HG03442 (cell line): ENCODE results near the gene GPR149.
A peak's percentile ranks its signal among the peaks of the same experiment; 100 is the strongest.

Experiments used
- ATAC-seq: cut with Tn5 transposase; IDR thresholded peaks from one replicate; pipeline ENCODE4 v1.9.1; 2021; ENCODE audit warnings: mild to moderate bottlenecking, moderate library complexity; ENCODE audit not compliant: unreplicated experiment

GPR149 gene

DNA sequence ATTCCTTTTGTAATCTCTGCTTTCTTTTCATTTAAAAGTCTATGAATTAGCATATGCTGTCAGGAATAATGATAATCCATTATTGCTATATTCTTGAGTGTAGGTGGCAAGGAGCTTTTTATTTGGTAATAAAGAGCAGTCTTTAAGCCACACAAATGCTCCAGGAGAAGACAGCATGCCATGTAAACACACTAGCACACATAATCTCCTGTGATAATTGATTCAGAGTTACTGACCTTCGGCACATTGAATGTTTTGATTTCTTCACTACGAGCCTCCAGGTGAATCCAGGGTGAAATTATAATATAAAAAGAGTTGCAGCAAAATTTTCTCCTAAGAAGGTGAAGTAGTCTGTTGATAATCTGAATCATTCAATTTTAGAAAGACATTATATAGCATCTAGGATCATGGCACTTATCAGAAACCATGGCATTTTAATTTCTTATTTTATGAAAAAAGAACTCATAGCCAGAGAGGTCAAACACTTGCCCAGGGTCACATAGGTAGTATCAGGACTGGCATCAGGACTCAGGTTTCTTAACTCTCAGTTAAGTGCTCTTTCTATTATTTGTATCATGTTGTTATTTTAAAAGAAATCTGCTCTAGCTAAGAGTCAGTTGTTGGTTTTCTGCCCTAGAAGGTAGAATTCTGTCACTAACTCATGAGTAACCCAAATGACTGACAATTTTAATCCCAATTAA lies 84.4 kb downstream of the GPR149 start:
- no peak for ATAC-seq

DNA sequence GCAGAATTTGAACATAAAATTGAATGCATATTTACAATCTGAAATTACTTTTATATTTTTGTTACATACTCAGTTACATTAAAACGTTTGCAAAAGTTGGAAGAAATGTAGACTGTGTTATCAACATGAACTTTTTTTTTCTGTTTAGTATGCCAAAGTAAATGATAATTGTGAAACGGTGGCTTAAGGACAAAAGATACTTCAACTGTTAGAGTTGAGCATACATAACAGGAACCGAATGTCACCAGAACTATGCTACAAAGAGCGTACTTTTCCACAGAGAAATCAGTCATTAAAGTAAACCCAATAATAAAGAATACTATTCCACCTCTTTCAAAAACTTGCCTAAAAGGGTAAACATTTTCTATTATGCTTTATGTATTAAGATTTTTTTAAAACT lies 91.4 kb downstream of the GPR149 start:
- no peak for ATAC-seq

DNA sequence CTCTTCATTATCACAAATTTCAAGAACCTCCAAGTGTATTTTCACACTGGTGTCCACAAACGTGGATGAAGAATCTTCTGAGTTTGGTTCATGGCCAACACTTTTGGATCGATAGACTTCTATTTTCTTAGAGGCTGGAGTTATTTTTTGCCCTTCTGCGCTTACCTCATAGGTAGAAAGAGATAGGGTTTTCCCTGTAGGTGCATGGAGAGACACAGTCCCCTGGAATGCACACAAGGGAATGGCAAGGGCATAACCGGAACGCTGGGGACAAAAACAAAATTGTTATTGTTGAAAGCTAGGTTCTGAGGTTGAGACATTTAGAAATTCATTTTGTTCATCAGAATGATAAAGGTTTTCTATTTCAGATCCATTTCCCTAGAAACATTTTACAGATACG lies 92.0 kb downstream of the GPR149 start:
- no peak for ATAC-seq

DNA sequence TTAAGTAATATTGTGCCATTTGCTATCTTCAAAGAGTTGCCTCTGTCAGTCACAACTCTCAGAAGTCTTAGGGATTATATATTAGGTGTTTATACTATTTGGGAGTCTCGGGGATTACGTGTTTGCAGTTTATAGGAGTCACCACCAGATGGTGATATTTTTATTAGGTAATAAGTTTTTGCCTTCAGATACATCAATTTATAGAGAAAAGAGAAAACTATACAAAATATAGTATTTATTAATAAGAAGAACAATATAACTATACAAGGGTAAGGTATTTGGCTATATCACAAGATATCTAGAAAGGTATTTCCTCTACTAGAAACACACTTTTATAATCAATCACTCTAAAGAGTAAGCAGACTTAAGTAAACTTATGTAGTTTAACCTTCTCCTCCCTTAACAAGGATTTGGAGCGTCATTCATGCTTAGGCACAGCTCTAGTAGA lies 95.0 kb downstream of the GPR149 start:
- no peak for ATAC-seq

DNA sequence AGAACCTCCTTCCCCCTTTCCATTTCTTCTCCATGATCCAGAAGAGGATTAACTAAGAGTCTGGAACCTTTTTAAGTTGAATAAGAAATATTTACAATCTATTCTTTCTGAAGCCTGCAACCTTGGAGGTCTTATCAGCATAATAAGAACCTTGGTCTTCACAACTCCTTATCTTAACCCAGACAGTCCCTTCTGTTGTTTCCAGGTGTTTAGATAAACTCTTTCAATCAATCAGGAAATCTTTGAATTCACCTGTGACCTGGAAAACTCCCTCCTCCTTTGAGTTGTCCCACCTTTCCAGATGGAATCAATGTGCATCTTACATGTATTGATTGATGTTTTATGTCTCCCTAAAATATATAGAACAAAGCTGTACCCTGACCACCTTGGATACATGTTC lies 102.1 kb downstream of the GPR149 start:
- ATAC-seq: no peak

DNA sequence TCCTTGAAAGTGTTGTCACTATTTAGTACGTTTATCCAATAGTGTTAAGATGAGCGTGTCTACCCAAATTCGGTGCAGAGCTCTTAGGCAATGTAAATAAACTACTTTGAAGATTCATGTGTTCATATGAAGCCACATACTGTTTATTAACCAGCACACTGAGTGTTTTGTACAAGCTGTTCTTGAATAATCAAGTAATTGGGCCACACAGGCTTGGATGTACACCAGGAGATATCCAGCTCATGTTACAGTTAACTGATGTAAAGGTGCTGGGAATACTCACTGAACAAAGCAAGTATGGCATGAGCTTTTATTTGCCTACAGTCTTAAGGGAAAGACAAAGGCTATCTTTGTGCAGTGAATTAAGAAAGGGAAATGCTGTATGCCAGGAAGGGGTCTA lies 105.1 kb downstream of the GPR149 start:
- ATAC-seq: no peak

DNA sequence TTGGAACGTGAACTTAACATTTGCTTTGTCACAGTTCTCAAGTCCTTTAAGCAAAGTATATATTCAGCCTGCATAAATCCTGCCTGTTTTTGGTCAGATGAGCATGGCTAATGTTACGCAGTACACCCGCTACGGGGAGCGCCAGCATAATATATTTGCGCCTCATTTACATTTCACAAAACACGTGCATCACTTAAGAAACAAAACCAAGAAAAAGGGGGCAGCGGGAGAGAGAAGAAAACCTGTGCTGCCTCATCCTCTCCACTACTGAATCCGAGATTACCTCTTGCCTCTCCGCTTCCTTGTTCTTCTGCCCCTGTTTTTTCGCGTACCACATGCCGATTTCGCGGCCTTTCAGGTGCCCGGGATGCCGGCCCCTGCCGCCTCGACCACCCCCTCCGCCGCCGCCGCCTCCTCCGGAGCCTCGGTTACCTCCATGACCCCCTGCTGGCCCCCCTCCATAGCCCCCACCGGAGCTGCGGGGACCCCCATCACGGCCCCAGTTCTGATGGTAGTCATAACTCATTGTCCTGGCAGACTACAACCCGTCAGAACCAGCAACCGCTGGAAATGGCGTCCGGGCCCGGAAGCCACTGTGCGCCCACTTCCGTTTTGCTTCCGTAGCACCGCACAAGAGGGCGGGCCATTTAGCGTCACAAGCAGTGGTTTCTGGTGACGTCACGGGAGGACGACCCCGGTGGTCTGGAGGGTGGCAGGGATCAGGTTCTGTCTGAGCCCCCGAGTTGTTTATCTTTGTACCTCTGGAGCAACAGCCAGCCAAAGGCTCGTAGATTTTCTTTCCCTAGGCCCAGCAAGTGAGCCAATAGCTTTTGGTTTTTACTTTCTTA lies 105.9 kb downstream of the GPR149 start, which contains the start of gene DHX36:
DHX36 (minus strand) TSS at position 597 of the 848 bp plus-strand sequence; CDS start at position 526, 71 bp downstream.
- ATAC-seq: peak; percentile 95

DNA sequence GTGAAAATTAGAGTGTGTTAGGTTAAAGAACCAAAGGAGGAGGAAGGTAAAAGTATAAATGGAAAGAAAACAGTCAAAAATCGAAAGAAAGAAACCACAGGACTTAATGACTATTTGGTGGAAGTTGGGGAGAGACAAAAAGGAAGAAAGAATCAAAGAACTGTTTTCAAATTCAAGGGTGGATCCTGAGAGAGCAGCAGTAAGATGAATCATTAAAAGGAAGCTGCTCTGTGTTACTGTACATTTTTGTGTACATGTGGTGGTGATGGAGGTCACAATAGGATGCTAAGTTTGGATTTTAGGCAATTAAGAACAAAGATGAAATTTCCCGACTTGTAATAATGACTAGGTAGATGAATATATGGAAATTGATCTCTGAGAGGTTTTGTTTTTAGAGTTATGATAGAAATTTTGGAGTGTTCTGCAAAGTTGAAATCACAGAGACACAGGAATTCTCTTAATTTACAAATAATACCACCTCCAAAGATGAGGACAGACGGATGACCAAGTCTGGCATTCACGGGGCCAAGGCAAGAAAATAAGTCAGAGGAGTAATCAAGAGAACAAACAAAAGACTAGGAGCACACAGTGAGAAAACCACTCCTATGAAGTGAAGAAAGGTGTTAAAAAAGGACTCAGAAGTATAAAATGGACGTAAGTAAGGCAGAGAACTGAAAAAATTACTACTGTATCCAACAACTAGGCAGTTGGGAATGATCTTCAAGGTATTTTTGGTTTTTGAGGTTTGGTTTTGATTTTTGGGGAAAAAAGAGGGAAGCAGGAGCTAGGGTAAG lies 112.8 kb downstream of the GPR149 start:
- ATAC-seq: no peak

DNA sequence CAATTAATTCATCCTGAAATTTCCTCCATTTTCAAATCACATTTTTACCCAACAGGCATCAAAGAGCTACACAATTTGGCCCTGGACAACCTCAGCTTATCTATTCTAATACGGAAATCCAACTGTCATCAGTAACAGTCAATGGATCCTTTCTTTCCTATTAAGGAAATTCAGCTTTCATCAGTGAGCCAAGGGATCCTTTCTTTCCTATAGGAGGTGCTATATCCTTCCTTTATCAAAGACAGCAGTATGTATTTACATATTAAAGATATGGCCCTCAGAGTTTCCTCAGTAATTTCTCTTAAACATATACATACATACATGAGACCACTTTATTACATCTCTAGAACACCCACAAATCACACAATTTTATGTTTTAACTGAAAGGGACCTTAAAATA lies 115.8 kb downstream of the GPR149 start:
- ATAC-seq: no peak

DNA sequence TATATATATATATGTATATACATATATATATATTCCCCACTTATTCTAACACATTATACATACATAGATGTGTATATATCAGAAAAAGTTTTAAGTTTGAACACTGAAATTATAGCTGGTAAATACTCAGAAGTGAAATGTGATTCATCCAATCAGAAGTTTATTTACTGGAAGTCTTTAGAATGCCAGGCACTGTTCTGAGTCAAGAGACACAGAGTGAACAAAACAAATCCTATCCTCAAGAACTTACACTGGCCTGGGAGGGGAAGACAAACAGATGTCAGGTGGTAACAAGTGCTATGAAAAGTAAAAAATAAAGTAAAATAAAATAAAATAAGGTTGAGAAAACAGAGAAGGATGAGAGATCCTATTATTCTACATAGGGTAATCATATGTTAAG lies 119.2 kb downstream of the GPR149 start:
- no peak for ATAC-seq

DNA sequence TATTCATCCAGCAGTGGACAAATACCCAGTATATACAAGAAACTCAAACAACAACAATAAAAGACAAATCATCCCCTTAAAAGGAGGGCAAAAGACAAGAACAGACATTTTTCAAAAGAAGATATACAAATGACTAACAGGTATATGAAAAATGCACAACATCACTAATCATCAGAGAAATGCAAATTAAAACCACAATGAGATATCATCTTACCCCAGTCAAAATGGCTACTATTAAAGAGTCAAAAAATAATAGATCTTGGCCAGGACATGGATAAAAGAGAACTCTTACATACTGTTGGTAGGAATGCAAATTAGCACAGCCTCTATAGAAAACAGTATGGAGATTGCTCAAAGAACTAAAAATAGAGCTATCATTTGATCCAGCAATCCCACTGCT lies 122.6 kb downstream of the GPR149 start:
- no peak for ATAC-seq

DNA sequence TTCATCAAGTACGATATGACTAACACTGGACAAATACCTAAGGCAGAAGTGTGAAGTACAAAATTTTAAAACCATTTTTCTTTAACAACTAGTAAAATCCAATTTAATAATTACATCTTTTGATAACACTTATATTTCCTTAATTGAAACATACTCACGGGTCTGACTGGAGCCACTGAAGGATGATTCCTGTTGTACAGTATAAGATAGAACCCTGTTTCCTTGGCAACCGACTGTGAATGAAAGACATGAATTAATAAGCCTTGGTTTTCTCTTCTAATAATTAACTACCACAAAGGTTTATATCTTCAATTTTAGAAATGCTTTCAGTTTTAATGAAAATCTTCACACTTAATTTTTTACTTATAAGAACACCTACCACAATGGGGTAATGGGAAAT lies 125.1 kb downstream of the GPR149 start:
- peak; percentile 41 for ATAC-seq

DNA sequence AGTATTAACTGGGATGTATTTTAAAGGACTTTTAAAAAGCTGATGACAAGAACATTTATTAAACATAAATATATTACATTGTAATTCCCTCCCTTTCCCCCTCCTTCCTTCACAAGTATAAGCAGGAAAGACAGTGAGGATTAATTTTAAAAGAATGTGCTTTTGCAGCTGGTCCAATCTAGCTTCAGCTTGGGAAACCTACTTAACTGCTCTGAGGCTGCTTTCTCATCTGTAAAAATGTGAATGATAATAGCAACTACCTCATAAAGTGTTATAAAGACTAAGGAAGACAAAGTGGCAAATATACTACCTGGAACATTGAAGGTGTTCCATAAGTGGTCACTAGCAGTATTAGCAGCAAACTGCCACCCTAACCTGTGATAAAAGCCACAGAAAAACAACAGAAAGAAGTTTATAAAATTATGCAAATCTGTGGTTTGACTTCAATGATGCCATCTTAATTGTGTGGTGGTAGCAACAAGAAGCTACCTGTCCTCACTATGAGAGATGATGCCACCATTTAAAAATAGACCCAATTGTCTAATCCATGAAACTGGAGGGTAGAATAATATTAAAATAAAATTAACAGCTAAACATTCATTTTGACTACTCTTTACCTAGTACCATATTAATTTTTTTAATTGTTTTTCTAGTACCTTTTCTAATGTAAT lies 125.7 kb downstream of the GPR149 start:
- peak; percentile 42 for ATAC-seq

DNA sequence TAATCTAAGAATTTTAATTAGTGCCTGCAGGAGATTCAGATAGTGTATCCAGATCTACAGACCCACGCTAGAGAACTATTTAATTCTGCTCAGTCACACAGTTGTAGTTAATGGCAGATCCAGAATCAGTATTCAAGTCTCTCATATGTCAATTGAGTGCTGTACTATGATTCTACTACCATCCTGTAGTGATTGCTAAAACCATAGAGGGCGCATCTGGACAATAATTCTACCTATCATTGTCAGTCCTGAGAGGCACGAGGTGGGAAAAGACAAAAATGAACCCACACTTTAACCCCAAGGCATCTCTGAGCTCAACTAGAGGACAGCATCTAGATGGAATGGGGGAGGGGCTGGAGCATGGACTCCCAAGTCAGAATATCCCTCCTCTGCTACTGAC lies 128.4 kb downstream of the GPR149 start:
- ATAC-seq: no peak

DNA sequence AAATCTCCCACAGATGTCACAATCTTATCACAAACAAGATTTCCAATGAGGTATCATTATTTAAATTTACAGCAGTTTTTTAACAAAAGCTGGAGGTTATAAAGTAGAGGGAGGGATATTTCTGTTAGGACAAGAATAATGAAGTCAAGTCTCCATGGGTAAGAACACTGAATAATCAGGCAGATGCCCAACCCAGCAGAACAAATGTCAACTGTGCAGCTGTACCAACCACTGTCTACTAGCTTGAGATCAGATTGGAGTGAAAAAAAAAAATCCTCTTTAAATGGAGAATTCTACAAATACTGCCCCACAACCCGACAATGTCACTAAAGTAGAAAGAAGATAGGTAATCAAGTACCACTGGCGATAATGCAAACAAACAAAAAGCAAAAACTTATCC lies 136.0 kb downstream of the GPR149 start:
- ATAC-seq: no peak

DNA sequence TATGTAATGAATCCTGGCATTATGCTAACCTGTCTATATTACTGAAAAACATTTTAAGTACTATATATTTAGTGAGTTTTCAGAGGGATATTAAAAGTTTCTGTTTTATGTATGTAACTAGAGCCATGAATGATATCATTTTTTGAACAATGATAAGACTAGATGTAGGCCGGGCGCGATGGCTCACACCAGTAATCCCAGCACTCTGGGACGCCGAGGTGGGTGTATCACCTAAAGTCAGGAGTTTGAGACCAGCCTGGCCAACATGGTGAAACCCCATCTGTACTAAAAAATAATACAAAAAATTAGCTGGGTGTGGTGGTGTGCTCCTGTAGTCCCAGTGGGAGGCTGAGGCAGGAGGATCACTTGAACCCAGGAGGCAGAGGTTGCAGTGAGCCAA lies 139.8 kb downstream of the GPR149 start:
- ATAC-seq: no peak
